Naive B cell (primary cell): Measurements from ENCODE around the gene TYW1B. TPM values are rescaled to one million over a fixed set of nuclear protein-coding genes. Genes with fewer than 3 reads are reported as not detected.
"Not testable (repeated sequence)": the region's sequence is repeated elsewhere in the genome, so short reads cannot be mapped to it uniquely, and the experiment has no call there.

Experiments
- ATAC-seq, 2 donors: fragments of 150-1000 bp; cut with Tn5 transposase; 2 replicates each; pipeline ENCODE4 v1.10.0; 2021; ENCODE audit warnings: low read depth in 2 of 2, mild to moderate bottlenecking in 2 of 2, moderate library complexity in 2 of 2
- DNase-seq: peaks from one replicate; pipeline ENCODE4 v3.0.0; 2022
- H3K27ac Mint-ChIP-seq, 6 donors: one replicate each; pipeline ENCODE4 v1.8.0; 2020 to 2022; ENCODE audit warnings: mild to moderate bottlenecking in 6 of 6, mixed read lengths in 6 of 6, moderate library complexity in 5 of 6, inconsistent platforms in 2 of 6
- H3K27me3 Mint-ChIP-seq, 3 donors: one replicate each; pipeline ENCODE4 v1.8.0; 2021 to 2022; ENCODE audit warnings: mixed read lengths in 3 of 3, mild to moderate bottlenecking in 1 of 3
- H3K36me3 Mint-ChIP-seq, 2 donors: one replicate each; pipeline ENCODE4 v1.8.0; 2020 to 2022; ENCODE audit warnings: mixed read lengths in 2 of 2, inconsistent platforms in 1 of 2, mild to moderate bottlenecking in 1 of 2
- H3K4me1 Mint-ChIP-seq, 3 donors: one replicate each; pipeline ENCODE4 v1.8.0; 2020 to 2022; ENCODE audit warnings: mixed read lengths in 3 of 3, inconsistent platforms in 1 of 3, mild to moderate bottlenecking in 1 of 3, moderate library complexity in 1 of 3
- H3K4me3 Mint-ChIP-seq, 8 donors: one replicate each; pipeline ENCODE4 v1.8.0; 2020 to 2022; ENCODE audit warnings: mild to moderate bottlenecking in 8 of 8, mixed read lengths in 8 of 8, moderate library complexity in 8 of 8, inconsistent platforms in 2 of 8
- H3K9me3 Mint-ChIP-seq, 7 donors: one replicate each; pipeline ENCODE4 v1.8.0; 2020 to 2022; ENCODE audit warnings: mixed read lengths in 7 of 7, mild to moderate bottlenecking in 5 of 7, inconsistent platforms in 2 of 7, moderate library complexity in 1 of 7
- polyA plus RNA-seq, 6 donors: library from polyadenylated mRNA; unstranded; fragments of 300-500 nt; fragmentation: Illumina TruSeq; gene quantifications; one replicate each; pipeline ENCODE4 v1.2.3, GENCODE V29; 2021; ENCODE audit warnings: low read depth in 6 of 6

TYW1B gene
- polyA plus RNA-seq, 6 donors from 2014 or later, result 0.34 to 4.1 (median 1.9) TPM

- not testable (repeated sequence) for ATAC-seq, H3K27me3 Mint-ChIP-seq, H3K36me3 Mint-ChIP-seq, H3K4me3 Mint-ChIP-seq, H3K4me1 Mint-ChIP-seq, DNase-seq, H3K27ac Mint-ChIP-seq, H3K9me3 Mint-ChIP-seq
Observed at GRCh38 chr7:72640740-72641139, 187.3 kb downstream of the TYW1B start.

- not testable (repeated sequence) for H3K27me3 Mint-ChIP-seq, H3K9me3 Mint-ChIP-seq, ATAC-seq, DNase-seq, H3K36me3 Mint-ChIP-seq, H3K4me1 Mint-ChIP-seq, H3K4me3 Mint-ChIP-seq, H3K27ac Mint-ChIP-seq
Observed at GRCh38 chr7:72635273-72635908, 192.6 kb downstream of the TYW1B start.

- not testable (repeated sequence) for H3K9me3 Mint-ChIP-seq, H3K4me1 Mint-ChIP-seq, H3K36me3 Mint-ChIP-seq, DNase-seq, H3K27me3 Mint-ChIP-seq, ATAC-seq, H3K4me3 Mint-ChIP-seq, H3K27ac Mint-ChIP-seq
Observed at GRCh38 chr7:72632765-72633292, 195.2 kb downstream of the TYW1B start.

- H3K27ac Mint-ChIP-seq, H3K4me3 Mint-ChIP-seq, H3K27me3 Mint-ChIP-seq, H3K4me1 Mint-ChIP-seq, DNase-seq, H3K9me3 Mint-ChIP-seq, ATAC-seq: not testable (repeated sequence)
- H3K36me3 Mint-ChIP-seq, result peaks cover 0 to 11% of the 10 kb centered on the region in 2 donors
Observed at GRCh38 chr7:72628375-72628774, 199.6 kb downstream of the TYW1B start.

- not testable (repeated sequence) for ATAC-seq, H3K27me3 Mint-ChIP-seq, H3K4me1 Mint-ChIP-seq, DNase-seq, H3K9me3 Mint-ChIP-seq
- peak overlapping the region in 1 of 8 donors; percentile 67 for H3K4me3 Mint-ChIP-seq
- H3K27ac Mint-ChIP-seq, result peak overlapping the region in 2 of 6 donors; percentile 13 to 38
- H3K36me3 Mint-ChIP-seq, result peaks cover 0 to 14% of the 10 kb centered on the region in 2 donors
Observed at GRCh38 chr7:72626428-72627011, 201.5 kb downstream of the TYW1B start.

GRCh38 chr7:72625721-72626423 is 202.1 kb downstream of the TYW1B start:
- not testable (repeated sequence) for H3K27me3 Mint-ChIP-seq, H3K27ac Mint-ChIP-seq, H3K4me1 Mint-ChIP-seq, DNase-seq, ATAC-seq, H3K9me3 Mint-ChIP-seq, H3K4me3 Mint-ChIP-seq
- H3K36me3 Mint-ChIP-seq, result peaks cover 0 to 20% of the 10 kb centered on the region in 2 donors

GRCh38 chr7:72622532-72622931 is 205.5 kb downstream of the TYW1B start:
- H3K4me1 Mint-ChIP-seq, result peaks cover 0 to 3% (median 0%) of the 10 kb centered on the region in 3 donors
- no peak overlapping the region for H3K4me3 Mint-ChIP-seq

GRCh38 chr7:72621761-72622187 is 206.2 kb downstream of the TYW1B start:
- H3K9me3 Mint-ChIP-seq, H3K27me3 Mint-ChIP-seq, H3K4me3 Mint-ChIP-seq, ATAC-seq, H3K4me1 Mint-ChIP-seq, DNase-seq, H3K27ac Mint-ChIP-seq: not testable (repeated sequence)
- peaks cover 6 to 24% of the 10 kb centered on the region in 2 donors for H3K36me3 Mint-ChIP-seq

More at GRCh38 chr7:72622532-72622931, 205.5 kb downstream of the TYW1B start:
- Mint-ChIP-seq H3K27me3 (no peaks in the 10 kb centered on the region), H3K36me3 (peaks cover 6 to 27% of the 10 kb centered on the region in 2 donors), H3K9me3 (peaks cover 0 to 5% (median 0%) of the 10 kb centered on the region in 7 donors), H3K27ac (peak overlapping the region in 1 of 6 donors; percentile 69)
- no peak for ATAC-seq
- no peak for DNase-seq

- not testable (repeated sequence) for H3K4me3 Mint-ChIP-seq, H3K4me1 Mint-ChIP-seq, ATAC-seq, H3K27ac Mint-ChIP-seq, H3K27me3 Mint-ChIP-seq, DNase-seq
- Mint-ChIP-seq H3K36me3 (peaks cover 14 to 25% of the 10 kb centered on the region in 2 donors), H3K9me3 (peaks cover 3 to 11% (median 9%) of the 10 kb centered on the region in 7 donors)
Observed at GRCh38 chr7:72620923-72621322, 207.1 kb downstream of the TYW1B start.

- ATAC-seq, H3K27me3 Mint-ChIP-seq, H3K4me3 Mint-ChIP-seq, H3K4me1 Mint-ChIP-seq, DNase-seq: not testable (repeated sequence)
- peaks cover 22 to 35% of the 10 kb centered on the region in 2 donors for H3K36me3 Mint-ChIP-seq
- peaks cover 3 to 15% (median 11%) of the 10 kb centered on the region in 7 donors for H3K9me3 Mint-ChIP-seq
- peak overlapping the region in 1 of 6 donors; percentile 47 for H3K27ac Mint-ChIP-seq
Observed at GRCh38 chr7:72618435-72619180, 209.4 kb downstream of the TYW1B start.

- not testable (repeated sequence) for H3K27me3 Mint-ChIP-seq, H3K9me3 Mint-ChIP-seq
- peaks cover 21 to 24% of the 10 kb centered on the region in 2 donors for H3K36me3 Mint-ChIP-seq
Observed at GRCh38 chr7:72609761-72610160, 218.2 kb downstream of the TYW1B start.

GRCh38 chr7:72607988-72608387 is 220.0 kb downstream of the TYW1B start:
- Mint-ChIP-seq H3K27ac (peak overlapping the region in 3 of 6 donors; percentile 14 to 71 (median 66)), H3K36me3 (peaks cover 23 to 28% of the 10 kb centered on the region in 2 donors)
- H3K27me3 Mint-ChIP-seq, H3K4me1 Mint-ChIP-seq, H3K9me3 Mint-ChIP-seq, H3K4me3 Mint-ChIP-seq, DNase-seq, ATAC-seq: not testable (repeated sequence)

More at GRCh38 chr7:72609761-72610160, 218.2 kb downstream of the TYW1B start:
- ATAC-seq, H3K27ac Mint-ChIP-seq, H3K4me1 Mint-ChIP-seq, DNase-seq, H3K4me3 Mint-ChIP-seq: not testable (repeated sequence)
